ENCODE results near the gene CARS2.
"Not testable (repeated sequence)": the region's sequence is repeated elsewhere in the genome, so short reads cannot be mapped to it uniquely, and the experiment has no call there.

The CARS2 gene

GRCh38 chr13:110662091-110662490 lies 43.8 kb downstream of the CARS2 start:
- H3K9ac ChIP-seq (ENCODE audit: low read length), result no peak overlapping the region
- no peaks in the 10 kb centered on the region for H3K4me1 ChIP-seq (ENCODE audit: insufficient read depth, low read length)
- no peaks in the 10 kb centered on the region for H3K9me3 ChIP-seq (ENCODE audit: low read length)
- peaks cover 64% of the 10 kb centered on the region for H3K36me3 ChIP-seq (ENCODE audit: insufficient read depth, low read length)
- no peak overlapping the region for H3K27ac ChIP-seq (ENCODE audit: low read depth, low read length)
- no peaks in the 10 kb centered on the region for H3K27me3 ChIP-seq (ENCODE audit: control insufficient read depth in 1 of 2, insufficient read depth in 2 of 2, low read length in 2 of 2)
- H3K4me3 ChIP-seq (ENCODE audit: low read depth in 1 of 2, low read length in 2 of 2), result no peak overlapping the region

DNA sequence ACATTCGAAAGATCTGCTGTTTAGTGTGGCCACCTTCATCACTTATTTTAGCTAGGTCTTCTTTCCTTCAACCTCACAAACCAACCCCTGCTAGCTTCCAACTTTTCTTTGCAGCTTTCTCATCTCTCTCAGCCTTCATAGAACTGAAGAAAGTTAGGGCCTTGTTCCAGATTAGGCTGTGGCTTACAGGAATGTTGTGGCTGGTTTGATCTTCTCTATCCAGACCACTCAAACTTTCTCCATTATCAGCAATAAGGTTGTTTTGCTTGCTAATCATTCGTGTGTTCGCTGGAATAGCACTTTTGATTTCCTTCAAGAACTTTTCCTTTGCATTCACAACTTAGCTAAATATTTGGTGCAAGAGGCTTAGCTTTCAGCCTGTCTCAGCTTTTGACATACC lies 44.7 kb downstream of the CARS2 start:
- no peaks in the 10 kb centered on the region for H3K27me3 ChIP-seq (ENCODE audit: control insufficient read depth in 1 of 2, insufficient read depth in 2 of 2, low read length in 2 of 2)
- H3K27ac ChIP-seq (ENCODE audit: low read depth, low read length), result no peak overlapping the region
- H3K9ac ChIP-seq (ENCODE audit: low read length), result no peak overlapping the region
- H3K4me3 ChIP-seq (ENCODE audit: low read depth in 1 of 2, low read length in 2 of 2), result no peak overlapping the region
- no peaks in the 10 kb centered on the region for H3K4me1 ChIP-seq (ENCODE audit: insufficient read depth, low read length)
- H3K36me3 ChIP-seq (ENCODE audit: insufficient read depth, low read length), result peaks cover 57% of the 10 kb centered on the region
- H3K9me3 ChIP-seq (ENCODE audit: low read length), result no peaks in the 10 kb centered on the region

- not testable (repeated sequence) for H3K27me3 ChIP-seq (ENCODE audit: control insufficient read depth in 1 of 2, insufficient read depth in 2 of 2, low read length in 2 of 2); H3K4me3 ChIP-seq (ENCODE audit: low read depth in 1 of 2, low read length in 2 of 2); H3K9me3 ChIP-seq (ENCODE audit: low read length); H3K4me1 ChIP-seq (ENCODE audit: insufficient read depth, low read length); H3K9ac ChIP-seq (ENCODE audit: low read length); H3K27ac ChIP-seq (ENCODE audit: low read depth, low read length)
- H3K36me3 ChIP-seq (ENCODE audit: insufficient read depth, low read length), result peaks cover 40% of the 10 kb centered on the region
Observed at GRCh38 chr13:110658218-110658911, 47.6 kb downstream of the CARS2 start.

GRCh38 chr13:110657196-110657595 lies 48.7 kb downstream of the CARS2 start:
- Histone ChIP-seq H3K27me3 (ENCODE audit: control insufficient read depth in 1 of 2, insufficient read depth in 2 of 2, low read length in 2 of 2) (no peaks in the 10 kb centered on the region), H3K36me3 (ENCODE audit: insufficient read depth, low read length) (peaks cover 36% of the 10 kb centered on the region), H3K4me3 (ENCODE audit: low read depth in 1 of 2, low read length in 2 of 2) (no peak overlapping the region), H3K9me3 (ENCODE audit: low read length) (no peaks in the 10 kb centered on the region), H3K4me1 (ENCODE audit: insufficient read depth, low read length) (no peaks in the 10 kb centered on the region), H3K27ac (ENCODE audit: low read depth, low read length) (no peak overlapping the region), H3K9ac (ENCODE audit: low read length) (no peak overlapping the region)

- Histone ChIP-seq H3K36me3 (ENCODE audit: insufficient read depth, low read length) (peaks cover 22% of the 10 kb centered on the region), H3K4me1 (ENCODE audit: insufficient read depth, low read length) (no peaks in the 10 kb centered on the region)
Observed at GRCh38 chr13:110653851-110654250, 52.1 kb downstream of the CARS2 start.

DNA sequence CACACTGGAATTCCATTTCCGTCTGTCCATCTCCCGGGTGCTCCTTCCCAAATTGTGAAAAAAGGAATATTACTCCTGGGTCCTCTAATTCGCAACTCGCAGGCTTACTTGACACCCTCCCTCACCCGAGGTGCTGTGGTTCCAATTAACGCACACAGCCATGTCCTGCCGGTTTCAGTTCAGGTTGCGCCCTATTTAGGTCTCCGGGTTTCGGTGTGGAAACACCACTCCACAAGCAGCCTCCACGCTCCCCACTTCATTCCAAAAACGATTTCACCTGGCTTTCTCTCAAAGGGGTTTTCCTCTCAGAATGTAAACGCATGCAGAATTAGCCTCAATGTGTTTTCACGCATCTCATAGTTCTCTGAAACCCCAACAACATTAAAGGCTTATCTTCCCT lies 52.6 kb downstream of the CARS2 start:
- Histone ChIP-seq H3K36me3 (ENCODE audit: insufficient read depth, low read length) (peaks cover 22% of the 10 kb centered on the region), H3K9ac (ENCODE audit: low read length) (no peak overlapping the region)

More at GRCh38 chr13:110653851-110654250, 52.1 kb downstream of the CARS2 start:
- Histone ChIP-seq H3K4me3 (ENCODE audit: low read depth in 1 of 2, low read length in 2 of 2) (no peak overlapping the region), H3K9me3 (ENCODE audit: low read length) (no peaks in the 10 kb centered on the region), H3K27ac (ENCODE audit: low read depth, low read length) (no peak overlapping the region), H3K27me3 (ENCODE audit: control insufficient read depth in 1 of 2, insufficient read depth in 2 of 2, low read length in 2 of 2) (no peaks in the 10 kb centered on the region), H3K9ac (ENCODE audit: low read length) (no peak overlapping the region)

DNA sequence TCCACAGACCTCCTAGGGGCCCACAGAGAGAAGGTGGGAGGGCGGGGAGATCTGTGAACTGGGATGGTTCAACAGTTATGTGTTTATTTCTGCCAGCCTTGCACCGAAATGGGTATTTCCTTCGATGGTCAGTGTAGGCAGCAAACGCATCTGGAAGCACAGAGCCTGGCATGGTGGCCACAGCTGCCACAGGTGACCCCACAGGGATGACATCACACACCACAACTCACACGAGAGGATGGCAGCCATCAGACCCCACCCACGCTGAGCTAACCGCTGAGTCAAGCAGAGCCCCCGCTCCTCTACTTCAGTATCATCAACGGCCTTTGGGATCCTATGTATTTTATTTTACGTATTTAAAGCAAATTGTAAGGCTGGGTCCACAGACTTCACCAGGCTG lies 53.2 kb downstream of the CARS2 start:
- Histone ChIP-seq H3K9me3 (ENCODE audit: low read length) (no peaks in the 10 kb centered on the region), H3K27me3 (ENCODE audit: control insufficient read depth in 1 of 2, insufficient read depth in 2 of 2, low read length in 2 of 2) (no peaks in the 10 kb centered on the region), H3K4me3 (ENCODE audit: low read depth in 1 of 2, low read length in 2 of 2) (no peak overlapping the region), H3K36me3 (ENCODE audit: insufficient read depth, low read length) (peaks cover 22% of the 10 kb centered on the region), H3K27ac (ENCODE audit: low read depth, low read length) (no peak overlapping the region), H3K9ac (ENCODE audit: low read length) (no peak overlapping the region), H3K4me1 (ENCODE audit: insufficient read depth, low read length) (no peaks in the 10 kb centered on the region)

More for the DNA sequence above, 52.6 kb downstream of the CARS2 start:
- Histone ChIP-seq H3K27ac (ENCODE audit: low read depth, low read length) (no peak overlapping the region), H3K4me3 (ENCODE audit: low read depth in 1 of 2, low read length in 2 of 2) (no peak overlapping the region), H3K9me3 (ENCODE audit: low read length) (no peaks in the 10 kb centered on the region), H3K4me1 (ENCODE audit: insufficient read depth, low read length) (no peaks in the 10 kb centered on the region), H3K27me3 (ENCODE audit: control insufficient read depth in 1 of 2, insufficient read depth in 2 of 2, low read length in 2 of 2) (no peaks in the 10 kb centered on the region)

DNA sequence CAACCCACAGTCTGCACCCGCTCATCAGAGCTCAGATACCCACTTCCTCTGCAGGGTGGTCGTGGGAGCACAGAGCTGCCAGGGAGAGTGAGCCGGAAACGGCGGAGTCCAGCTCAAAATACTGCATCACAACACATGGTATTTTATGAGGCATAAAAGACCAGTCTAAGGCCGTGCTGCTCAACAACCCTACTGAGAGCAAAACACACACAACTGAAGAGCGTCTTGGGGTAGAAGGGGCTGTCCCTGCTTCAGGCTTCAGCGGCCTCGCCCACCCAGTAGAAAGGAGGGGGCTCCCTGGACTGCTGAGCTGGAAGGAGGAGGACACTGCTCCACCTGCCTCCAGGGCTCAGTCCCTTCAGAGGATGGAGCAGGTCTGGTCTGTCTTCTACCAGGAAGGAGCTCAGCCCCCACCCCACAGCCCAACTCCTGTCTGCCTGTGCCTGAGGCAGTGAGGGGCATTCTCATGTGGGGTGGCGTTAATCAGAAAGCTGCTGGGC lies 53.6 kb downstream of the CARS2 start:
- H3K27ac ChIP-seq (ENCODE audit: low read depth, low read length), result no peak overlapping the region
- H3K9me3 ChIP-seq (ENCODE audit: low read length), result no peaks in the 10 kb centered on the region
- H3K9ac ChIP-seq (ENCODE audit: low read length), result no peak overlapping the region
- H3K4me3 ChIP-seq (ENCODE audit: low read depth in 1 of 2, low read length in 2 of 2), result no peak overlapping the region
- no peaks in the 10 kb centered on the region for H3K27me3 ChIP-seq (ENCODE audit: control insufficient read depth in 1 of 2, insufficient read depth in 2 of 2, low read length in 2 of 2)
- peaks cover 22% of the 10 kb centered on the region for H3K36me3 ChIP-seq (ENCODE audit: insufficient read depth, low read length)
- H3K4me1 ChIP-seq (ENCODE audit: insufficient read depth, low read length), result no peaks in the 10 kb centered on the region

DNA sequence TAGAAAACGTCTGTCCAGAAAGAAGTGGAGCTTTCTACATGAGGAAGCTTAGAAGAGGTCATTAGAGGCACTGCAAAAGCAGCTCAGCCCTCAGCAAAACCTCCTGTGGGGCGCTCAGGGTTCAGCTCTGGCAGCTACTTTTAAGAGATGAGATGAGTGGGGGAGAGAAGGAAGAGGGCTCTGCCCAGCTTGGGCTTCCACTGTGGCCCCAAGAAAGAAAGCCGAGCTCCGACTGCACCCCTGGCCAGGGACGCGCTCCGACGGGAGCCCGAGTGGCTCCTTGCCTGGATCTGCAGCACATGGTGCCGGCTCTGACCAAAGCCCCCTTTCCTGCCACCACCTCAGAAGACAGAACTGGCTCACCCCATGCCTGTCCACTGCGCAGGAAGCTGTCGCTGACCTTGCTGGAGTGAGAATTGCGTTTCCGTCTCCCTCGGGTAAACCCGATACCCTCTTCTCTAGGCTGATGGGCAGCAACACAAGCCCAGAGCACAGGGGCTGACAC lies 54.1 kb downstream of the CARS2 start:
- H3K27me3 ChIP-seq (ENCODE audit: control insufficient read depth in 1 of 2, insufficient read depth in 2 of 2, low read length in 2 of 2), result no peaks in the 10 kb centered on the region
- no peaks in the 10 kb centered on the region for H3K4me1 ChIP-seq (ENCODE audit: insufficient read depth, low read length)
- H3K36me3 ChIP-seq (ENCODE audit: insufficient read depth, low read length), result peaks cover 22% of the 10 kb centered on the region
- H3K27ac ChIP-seq (ENCODE audit: low read depth, low read length), result no peak overlapping the region
- H3K4me3 ChIP-seq (ENCODE audit: low read depth in 1 of 2, low read length in 2 of 2), result no peak overlapping the region
- H3K9me3 ChIP-seq (ENCODE audit: low read length), result no peaks in the 10 kb centered on the region
- H3K9ac ChIP-seq (ENCODE audit: low read length), result no peak overlapping the region

DNA sequence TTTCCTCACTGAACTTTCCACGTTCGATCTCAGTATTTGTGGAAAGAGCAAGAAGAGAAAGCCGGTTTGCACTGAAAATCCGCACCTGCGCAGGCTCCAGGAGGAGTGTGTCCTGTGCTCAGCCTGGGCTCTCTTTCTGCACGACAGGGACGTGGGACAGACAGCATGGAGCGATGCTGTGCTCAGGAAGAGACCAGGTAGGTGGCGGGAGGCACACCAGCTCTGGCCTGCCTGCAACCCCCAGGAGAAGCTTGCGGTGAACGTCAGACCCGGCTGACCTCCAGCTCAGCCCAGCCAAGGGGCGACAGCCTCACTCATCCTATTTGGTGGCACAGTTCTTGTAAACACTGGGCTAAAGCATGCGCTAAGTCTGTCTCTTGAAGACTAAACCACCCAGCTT lies 54.6 kb downstream of the CARS2 start:
- Histone ChIP-seq H3K4me3 (ENCODE audit: low read depth in 1 of 2, low read length in 2 of 2) (no peak overlapping the region), H3K9me3 (ENCODE audit: low read length) (no peaks in the 10 kb centered on the region), H3K27ac (ENCODE audit: low read depth, low read length) (no peak overlapping the region), H3K36me3 (ENCODE audit: insufficient read depth, low read length) (peaks cover 22% of the 10 kb centered on the region), H3K27me3 (ENCODE audit: control insufficient read depth in 1 of 2, insufficient read depth in 2 of 2, low read length in 2 of 2) (no peaks in the 10 kb centered on the region), H3K4me1 (ENCODE audit: insufficient read depth, low read length) (no peaks in the 10 kb centered on the region), H3K9ac (ENCODE audit: low read length) (no peak overlapping the region)

DNA sequence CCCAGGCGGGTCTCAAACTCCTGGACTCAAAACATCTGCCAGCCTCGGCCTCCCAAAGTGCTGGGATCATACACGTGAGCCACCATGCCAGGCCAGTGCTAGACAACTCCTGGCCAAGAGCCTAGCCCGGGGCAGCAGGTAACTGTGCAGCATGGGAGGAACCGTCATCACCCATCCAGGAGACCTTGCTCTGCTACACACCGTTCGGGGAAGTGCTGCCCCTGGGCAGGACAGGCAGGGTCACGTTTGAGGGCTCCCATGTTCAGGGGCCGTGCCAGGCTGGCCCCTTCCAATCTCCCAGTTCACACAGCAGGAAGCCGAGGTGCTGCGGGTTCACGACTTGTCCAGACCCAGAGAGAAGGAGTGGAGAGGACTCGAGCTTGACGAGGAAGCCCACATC lies 55.5 kb downstream of the CARS2 start:
- Histone ChIP-seq H3K27ac (ENCODE audit: low read depth, low read length) (no peak overlapping the region), H3K4me1 (ENCODE audit: insufficient read depth, low read length) (peaks cover under 1% of the 10 kb centered on the region), H3K9ac (ENCODE audit: low read length) (no peak overlapping the region), H3K9me3 (ENCODE audit: low read length) (no peaks in the 10 kb centered on the region), H3K36me3 (ENCODE audit: insufficient read depth, low read length) (peaks cover 17% of the 10 kb centered on the region), H3K27me3 (ENCODE audit: control insufficient read depth in 1 of 2, insufficient read depth in 2 of 2, low read length in 2 of 2) (no peaks in the 10 kb centered on the region), H3K4me3 (ENCODE audit: low read depth in 1 of 2, low read length in 2 of 2) (no peak overlapping the region)

- Histone ChIP-seq H3K4me1 (ENCODE audit: insufficient read depth, low read length) (peaks cover 9% of the 10 kb centered on the region), H3K27ac (ENCODE audit: low read depth, low read length) (no peak overlapping the region), H3K4me3 (ENCODE audit: low read depth in 1 of 2, low read length in 2 of 2) (no peak overlapping the region), H3K36me3 (ENCODE audit: insufficient read depth, low read length) (peaks cover 12% of the 10 kb centered on the region), H3K9ac (ENCODE audit: low read length) (no peak overlapping the region), H3K9me3 (ENCODE audit: low read length) (no peaks in the 10 kb centered on the region), H3K27me3 (ENCODE audit: control insufficient read depth in 1 of 2, insufficient read depth in 2 of 2, low read length in 2 of 2) (no peaks in the 10 kb centered on the region)
Observed at GRCh38 chr13:110649551-110649950, 56.4 kb downstream of the CARS2 start.
